WERI-Rb-1 (cell line): ENCODE measurements around the gene IDI1.

Source experiments
- DNase-seq: peaks from one replicate; pipeline ENCODE4 v3.0.0-alpha.2; 2020
- H3K27ac ChIP-seq: fragments of 250-450 bp; sonication (Bioruptor Pico); 2 replicates; pipeline ENCODE4 v1.5.1; 2020; ENCODE audit warnings: mild to moderate bottlenecking, moderate library complexity
- H3K27me3 ChIP-seq: fragments of 250-450 bp; sonication (Bioruptor Pico); 2 replicates; pipeline ENCODE4 v1.5.1; 2021; ENCODE audit warnings: mild to moderate bottlenecking, low read depth, moderate library complexity; ENCODE audit not compliant: insufficient read depth, severe bottlenecking
- H3K36me3 ChIP-seq: fragments of 250-450 bp; sonication (Bioruptor Pico); 2 replicates; pipeline ENCODE4 v1.5.1; 2020; ENCODE audit warnings: mild to moderate bottlenecking, moderate library complexity
- H3K4me3 ChIP-seq: 2 replicates; pipeline ENCODE4 v1.5.1; 2011; ENCODE audit warnings: low read depth, mild to moderate bottlenecking, control low read depth, low read length
- H3K9me3 ChIP-seq: fragments of 250-450 bp; sonication (Bioruptor Pico); 2 replicates; pipeline ENCODE4 v1.5.1; 2021; ENCODE audit warnings: mild to moderate bottlenecking, moderate library complexity; ENCODE audit not compliant: severe bottlenecking
- CTCF ChIP-seq: IDR thresholded peaks from 2 replicates; pipeline ENCODE4 v1.5.1; 2011; ENCODE audit warnings: low read depth, mild to moderate bottlenecking, control low read depth, inconsistent platforms, low read length

Gene IDI1

GRCh38 chr10:1059902-1060301, 11.0 kb upstream of the IDI1 start:
- DNase-seq, result no peak
- no peaks in the 10 kb centered on the region; the same call in 1 of the 2 replicates for H3K36me3 ChIP-seq
- no peak overlapping the region for H3K4me3 ChIP-seq
- H3K27ac ChIP-seq, result no peak overlapping the region
- TF ChIP-seq CTCF, result no peak
- no peaks in the 10 kb centered on the region for H3K9me3 ChIP-seq
- H3K27me3 ChIP-seq, result no peaks in the 10 kb centered on the region

GRCh38 chr10:1058017-1058416, 9.1 kb upstream of the IDI1 start:
- Histone ChIP-seq H3K27ac (no peak overlapping the region), H3K36me3 (peaks cover 7% of the 10 kb centered on the region), H3K4me3 (no peak overlapping the region), H3K27me3 (no peaks in the 10 kb centered on the region), H3K9me3 (no peaks in the 10 kb centered on the region)
- DNase-seq, result no peak
- no peak for TF ChIP-seq CTCF

GRCh38 chr10:1057106-1057657, 8.3 kb upstream of the IDI1 start:
- Histone ChIP-seq H3K4me3 (peak overlapping the region; percentile 71), H3K9me3 (no peaks in the 10 kb centered on the region), H3K36me3 (peaks cover 7% of the 10 kb centered on the region), H3K27ac (no peak overlapping the region), H3K27me3 (no peaks in the 10 kb centered on the region)
- TF ChIP-seq CTCF, result no peak
- DNase-seq, result no peak

- H3K4me3 ChIP-seq, result peak within 1 kb of the TSS; percentile 71
Measured at GRCh38 chr10:1056326-1057105, 7.6 kb upstream of the IDI1 start, which contains the start of gene WDR37. Gene WDR37 (plus strand): TSS chr10:1056385. CDS start chr10:1072156, 15,771 bp downstream.

GRCh38 chr10:1054684-1055083, 5.8 kb upstream of the IDI1 start:
- Histone ChIP-seq H3K4me3 (no peak overlapping the region), H3K27ac (no peak overlapping the region)

More at GRCh38 chr10:1056326-1057105, 7.6 kb upstream of the IDI1 start, which contains the start of gene WDR37:
- Histone ChIP-seq H3K27me3 (no peaks in the 10 kb centered on the region), H3K27ac (peak within 1 kb of the TSS; percentile 88), H3K36me3 (peaks cover 8% of the 10 kb centered on the region), H3K9me3 (no peaks in the 10 kb centered on the region)
- DNase-seq, result peak; percentile 75
- no peak for TF ChIP-seq CTCF

More at GRCh38 chr10:1054684-1055083, 5.8 kb upstream of the IDI1 start:
- Histone ChIP-seq H3K27me3 (no peaks in the 10 kb centered on the region), H3K9me3 (no peaks in the 10 kb centered on the region), H3K36me3 (peaks cover 11% of the 10 kb centered on the region)
- no peak for TF ChIP-seq CTCF
- no peak for DNase-seq
